ENCODE results near the gene DPRX. TPM values are rescaled to one million over a fixed set of nuclear protein-coding genes. Genes with fewer than 3 reads are reported as not detected.
A peak's percentile ranks its signal among the peaks of the same experiment; 100 is the strongest.

DPRX gene
- total RNA-seq, 2 donors from 2014 or later, result not detected

DNA sequence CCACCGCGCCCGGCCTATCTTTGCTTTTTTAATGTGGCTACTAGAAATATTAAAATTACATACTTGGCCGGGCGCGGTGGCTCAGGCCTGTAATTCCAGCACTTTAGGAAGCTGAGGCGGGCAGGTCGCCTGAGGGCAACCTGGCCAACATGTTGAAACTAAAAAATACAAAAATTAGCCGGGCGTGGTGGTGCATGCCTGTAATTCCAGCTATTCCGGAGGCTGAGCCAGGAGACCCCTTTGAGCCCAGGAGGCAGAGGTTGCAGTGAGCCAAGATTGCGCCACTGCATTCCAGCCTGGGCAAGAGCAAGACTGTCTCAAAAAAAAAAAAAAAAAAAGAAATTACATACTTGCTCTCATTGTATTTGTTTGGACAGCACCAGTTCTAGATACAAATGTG is 34.8 kb upstream of the DPRX start:
- peaks cover 24% of the 10 kb centered on the region for H3K4me1 Mint-ChIP-seq
- H3K27me3 Mint-ChIP-seq (ENCODE audit: insufficient read depth), result no peaks in the 10 kb centered on the region
- DNase-seq, result no peak
- no peaks in the 10 kb centered on the region for H3K36me3 Mint-ChIP-seq (ENCODE audit: low read depth)
- H3K4me3 Mint-ChIP-seq, result no peak overlapping the region
- Histone ChIP-seq H3K4me1 (ENCODE audit: control insufficient read depth, insufficient read depth, low read length) (peaks cover 6% of the 10 kb centered on the region), H3K27me3 (ENCODE audit: control insufficient read depth, insufficient read depth, low read length, poor library complexity, severe bottlenecking) (no peaks in the 10 kb centered on the region), H3K27ac (ENCODE audit: low read depth, low read length) (no peak overlapping the region), H3K36me3 (ENCODE audit: control insufficient read depth, insufficient read depth, low read length) (no peaks in the 10 kb centered on the region), H3K9me3 (ENCODE audit: control insufficient read depth, low read length) (no peaks in the 10 kb centered on the region), H3K4me3 (ENCODE audit: low read length) (no peak overlapping the region), H3K9ac (ENCODE audit: extremely low read depth, low read length, poor library complexity, severe bottlenecking) (no peak overlapping the region)
- H3K27ac Mint-ChIP-seq, result no peak overlapping the region
- TF ChIP-seq, protein P1, sequence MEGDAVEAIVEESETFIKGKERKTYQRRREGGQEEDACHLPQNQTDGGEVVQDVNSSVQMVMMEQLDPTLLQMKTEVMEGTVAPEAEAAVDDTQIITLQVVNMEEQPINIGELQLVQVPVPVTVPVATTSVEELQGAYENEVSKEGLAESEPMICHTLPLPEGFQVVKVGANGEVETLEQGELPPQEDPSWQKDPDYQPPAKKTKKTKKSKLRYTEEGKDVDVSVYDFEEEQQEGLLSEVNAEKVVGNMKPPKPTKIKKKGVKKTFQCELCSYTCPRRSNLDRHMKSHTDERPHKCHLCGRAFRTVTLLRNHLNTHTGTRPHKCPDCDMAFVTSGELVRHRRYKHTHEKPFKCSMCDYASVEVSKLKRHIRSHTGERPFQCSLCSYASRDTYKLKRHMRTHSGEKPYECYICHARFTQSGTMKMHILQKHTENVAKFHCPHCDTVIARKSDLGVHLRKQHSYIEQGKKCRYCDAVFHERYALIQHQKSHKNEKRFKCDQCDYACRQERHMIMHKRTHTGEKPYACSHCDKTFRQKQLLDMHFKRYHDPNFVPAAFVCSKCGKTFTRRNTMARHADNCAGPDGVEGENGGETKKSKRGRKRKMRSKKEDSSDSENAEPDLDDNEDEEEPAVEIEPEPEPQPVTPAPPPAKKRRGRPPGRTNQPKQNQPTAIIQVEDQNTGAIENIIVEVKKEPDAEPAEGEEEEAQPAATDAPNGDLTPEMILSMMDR (conservative IDR thresholded peaks at IDR 0.05), result no peak
- H3K9me3 Mint-ChIP-seq, result no peaks in the 10 kb centered on the region
- WGBS, 2 experiments (ENCODE audit: insufficient coverage in 1 of 2, insufficient read length in 1 of 2), result 82 to 98% methylated on average over 9 to 12 of the region's 12 CpGs

DNA sequence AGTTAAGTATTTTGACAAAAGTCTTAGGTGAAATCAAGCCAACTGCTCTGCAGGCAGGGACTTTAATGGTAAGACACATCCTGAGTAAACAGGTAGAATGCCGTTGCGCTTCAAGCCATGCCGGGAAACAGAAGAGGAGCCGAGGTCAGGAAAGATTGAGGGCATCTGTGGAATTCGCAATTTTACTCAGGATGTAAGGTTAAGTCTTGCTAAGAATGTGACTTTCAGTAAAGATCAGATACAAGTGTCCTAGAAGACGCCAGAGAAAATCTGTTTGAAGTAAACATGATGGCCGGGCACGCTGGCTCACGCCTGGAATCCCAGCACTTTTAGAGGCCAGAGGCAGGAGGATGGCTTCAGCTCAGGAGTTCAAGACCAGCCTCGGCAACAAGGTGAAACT is 33.4 kb upstream of the DPRX start:
- DNase-seq, result no peak
- no peaks in the 10 kb centered on the region for H3K36me3 ChIP-seq (ENCODE audit: control insufficient read depth, insufficient read depth, low read length)
- no peaks in the 10 kb centered on the region for H3K9me3 ChIP-seq (ENCODE audit: control insufficient read depth, low read length)
- Mint-ChIP-seq H3K36me3 (ENCODE audit: low read depth) (no peaks in the 10 kb centered on the region), H3K27me3 (ENCODE audit: insufficient read depth) (no peaks in the 10 kb centered on the region), H3K4me3 (no peak overlapping the region), H3K27ac (peak overlapping the region; percentile 37), H3K4me1 (peaks cover 29% of the 10 kb centered on the region), H3K9me3 (no peaks in the 10 kb centered on the region)
- H3K27ac ChIP-seq (ENCODE audit: low read depth, low read length), result no peak overlapping the region
- H3K4me3 ChIP-seq (ENCODE audit: low read length), result no peak overlapping the region
- no peaks in the 10 kb centered on the region for H3K27me3 ChIP-seq (ENCODE audit: control insufficient read depth, insufficient read depth, low read length, poor library complexity, severe bottlenecking)
- H3K4me1 ChIP-seq (ENCODE audit: control insufficient read depth, insufficient read depth, low read length), result peaks cover 6% of the 10 kb centered on the region
- TF ChIP-seq, protein P1 (conservative IDR thresholded peaks at IDR 0.05), result no peak
- WGBS, 2 experiments (ENCODE audit: insufficient coverage in 1 of 2, insufficient read length in 1 of 2), result 93 to 96% methylated on average over 10 of the region's 10 CpGs
- no peak overlapping the region for H3K9ac ChIP-seq (ENCODE audit: extremely low read depth, low read length, poor library complexity, severe bottlenecking)

DNA sequence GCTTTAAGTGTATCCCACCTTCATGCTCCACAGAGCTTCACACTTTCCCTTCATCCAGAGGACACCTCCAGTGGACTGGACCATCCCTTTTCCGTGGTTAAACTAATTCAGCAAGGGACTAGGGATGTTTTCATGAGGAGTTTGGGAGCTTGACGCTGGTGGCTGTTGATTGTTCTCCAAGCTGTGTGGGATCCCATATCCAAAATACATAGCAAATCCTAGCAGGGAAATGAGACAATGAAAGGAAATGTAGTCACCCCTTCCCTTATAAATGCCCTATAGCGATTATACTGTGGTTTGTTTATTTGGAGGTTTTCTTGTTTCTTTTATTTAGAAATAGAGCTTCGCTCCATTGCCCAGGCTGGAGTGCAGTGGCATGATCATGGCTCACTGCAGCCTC is 31.6 kb upstream of the DPRX start:
- no peaks in the 10 kb centered on the region for H3K9me3 ChIP-seq (ENCODE audit: control insufficient read depth, low read length)
- H3K27me3 Mint-ChIP-seq (ENCODE audit: insufficient read depth), result no peaks in the 10 kb centered on the region
- WGBS, 2 experiments (ENCODE audit: insufficient coverage in 1 of 2, insufficient read length in 1 of 2), result 83 to 95% methylated on average over 1 to 4 of the region's 4 CpGs
- H3K4me3 Mint-ChIP-seq, result no peak overlapping the region
- no peak overlapping the region for H3K27ac ChIP-seq (ENCODE audit: low read depth, low read length)
- no peak overlapping the region for H3K9ac ChIP-seq (ENCODE audit: extremely low read depth, low read length, poor library complexity, severe bottlenecking)
- no peaks in the 10 kb centered on the region for H3K27me3 ChIP-seq (ENCODE audit: control insufficient read depth, insufficient read depth, low read length, poor library complexity, severe bottlenecking)
- H3K36me3 Mint-ChIP-seq (ENCODE audit: low read depth), result no peaks in the 10 kb centered on the region
- no peak overlapping the region for H3K4me3 ChIP-seq (ENCODE audit: low read length)
- peaks cover 3% of the 10 kb centered on the region for H3K4me1 ChIP-seq (ENCODE audit: control insufficient read depth, insufficient read depth, low read length)
- no peaks in the 10 kb centered on the region for H3K36me3 ChIP-seq (ENCODE audit: control insufficient read depth, insufficient read depth, low read length)
- H3K4me1 Mint-ChIP-seq, result peaks cover 22% of the 10 kb centered on the region
- no peaks in the 10 kb centered on the region for H3K9me3 Mint-ChIP-seq
- no peak overlapping the region for H3K27ac Mint-ChIP-seq
- TF ChIP-seq, protein P1 (conservative IDR thresholded peaks at IDR 0.05), result no peak
- no peak for DNase-seq

Measured in endodermal cell (in vitro differentiated cells).